Panc1 (cell line): ENCODE results near the gene PDZK1.
"Not testable (repeated sequence)": the region's sequence is repeated elsewhere in the genome, so short reads cannot be mapped to it uniquely, and the experiment has no call there.

Source experiments
- POLR2AphosphoS5 ChIP-seq: IDR thresholded peaks from 2 replicates; pipeline ENCODE4 v1.6.1; 2012; ENCODE audit warnings: mild to moderate bottlenecking, low read depth, low read length, moderate library complexity
- TF ChIP-seq, protein P1 (sequence below): fragments of 450-650 bp; IDR thresholded peaks from 2 replicates; pipeline ENCODE4 v1.5.1; 2017; ENCODE audit warnings: mild to moderate bottlenecking
- TF ChIP-seq, protein P2 (sequence below), 2 experiments: IDR thresholded peaks; 2 replicates each; pipeline ENCODE4 v1.6.1; 2011 to 2012; ENCODE audit warnings: low read depth in 2 of 2, control low read depth in 1 of 2, low read length in 1 of 2, mild to moderate bottlenecking in 1 of 2, moderate library complexity in 1 of 2; ENCODE audit not compliant: insufficient read depth in 1 of 2

DNA sequence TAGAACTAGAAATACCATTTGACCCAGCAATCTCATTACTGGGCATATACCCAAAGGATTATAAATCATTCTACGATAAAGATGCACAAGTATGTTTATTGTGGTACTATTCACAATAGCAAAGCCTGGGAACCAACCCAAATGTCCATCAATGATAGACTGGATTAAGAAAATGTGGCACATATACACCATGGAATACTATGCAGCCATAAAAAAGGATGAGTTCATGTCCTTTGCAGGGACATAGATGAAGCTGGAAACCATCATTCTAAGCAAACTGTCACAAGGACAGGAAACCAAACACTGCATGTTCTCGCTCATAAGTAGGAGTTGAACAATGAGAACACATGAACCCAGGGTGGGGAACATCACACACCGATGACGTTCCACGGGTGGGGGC is 19.0 kb upstream of the PDZK1 start:
- not testable (repeated sequence) for TF ChIP-seq POLR2AphosphoS5
- TF ChIP-seq, protein P1, sequence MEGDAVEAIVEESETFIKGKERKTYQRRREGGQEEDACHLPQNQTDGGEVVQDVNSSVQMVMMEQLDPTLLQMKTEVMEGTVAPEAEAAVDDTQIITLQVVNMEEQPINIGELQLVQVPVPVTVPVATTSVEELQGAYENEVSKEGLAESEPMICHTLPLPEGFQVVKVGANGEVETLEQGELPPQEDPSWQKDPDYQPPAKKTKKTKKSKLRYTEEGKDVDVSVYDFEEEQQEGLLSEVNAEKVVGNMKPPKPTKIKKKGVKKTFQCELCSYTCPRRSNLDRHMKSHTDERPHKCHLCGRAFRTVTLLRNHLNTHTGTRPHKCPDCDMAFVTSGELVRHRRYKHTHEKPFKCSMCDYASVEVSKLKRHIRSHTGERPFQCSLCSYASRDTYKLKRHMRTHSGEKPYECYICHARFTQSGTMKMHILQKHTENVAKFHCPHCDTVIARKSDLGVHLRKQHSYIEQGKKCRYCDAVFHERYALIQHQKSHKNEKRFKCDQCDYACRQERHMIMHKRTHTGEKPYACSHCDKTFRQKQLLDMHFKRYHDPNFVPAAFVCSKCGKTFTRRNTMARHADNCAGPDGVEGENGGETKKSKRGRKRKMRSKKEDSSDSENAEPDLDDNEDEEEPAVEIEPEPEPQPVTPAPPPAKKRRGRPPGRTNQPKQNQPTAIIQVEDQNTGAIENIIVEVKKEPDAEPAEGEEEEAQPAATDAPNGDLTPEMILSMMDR = not testable (repeated sequence)
- TF ChIP-seq, protein P2, sequence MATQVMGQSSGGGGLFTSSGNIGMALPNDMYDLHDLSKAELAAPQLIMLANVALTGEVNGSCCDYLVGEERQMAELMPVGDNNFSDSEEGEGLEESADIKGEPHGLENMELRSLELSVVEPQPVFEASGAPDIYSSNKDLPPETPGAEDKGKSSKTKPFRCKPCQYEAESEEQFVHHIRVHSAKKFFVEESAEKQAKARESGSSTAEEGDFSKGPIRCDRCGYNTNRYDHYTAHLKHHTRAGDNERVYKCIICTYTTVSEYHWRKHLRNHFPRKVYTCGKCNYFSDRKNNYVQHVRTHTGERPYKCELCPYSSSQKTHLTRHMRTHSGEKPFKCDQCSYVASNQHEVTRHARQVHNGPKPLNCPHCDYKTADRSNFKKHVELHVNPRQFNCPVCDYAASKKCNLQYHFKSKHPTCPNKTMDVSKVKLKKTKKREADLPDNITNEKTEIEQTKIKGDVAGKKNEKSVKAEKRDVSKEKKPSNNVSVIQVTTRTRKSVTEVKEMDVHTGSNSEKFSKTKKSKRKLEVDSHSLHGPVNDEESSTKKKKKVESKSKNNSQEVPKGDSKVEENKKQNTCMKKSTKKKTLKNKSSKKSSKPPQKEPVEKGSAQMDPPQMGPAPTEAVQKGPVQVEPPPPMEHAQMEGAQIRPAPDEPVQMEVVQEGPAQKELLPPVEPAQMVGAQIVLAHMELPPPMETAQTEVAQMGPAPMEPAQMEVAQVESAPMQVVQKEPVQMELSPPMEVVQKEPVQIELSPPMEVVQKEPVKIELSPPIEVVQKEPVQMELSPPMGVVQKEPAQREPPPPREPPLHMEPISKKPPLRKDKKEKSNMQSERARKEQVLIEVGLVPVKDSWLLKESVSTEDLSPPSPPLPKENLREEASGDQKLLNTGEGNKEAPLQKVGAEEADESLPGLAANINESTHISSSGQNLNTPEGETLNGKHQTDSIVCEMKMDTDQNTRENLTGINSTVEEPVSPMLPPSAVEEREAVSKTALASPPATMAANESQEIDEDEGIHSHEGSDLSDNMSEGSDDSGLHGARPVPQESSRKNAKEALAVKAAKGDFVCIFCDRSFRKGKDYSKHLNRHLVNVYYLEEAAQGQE (IDR thresholded peaks at IDR 0.05; ENCODE audit: insufficient read depth in 1 of 2, low read depth in 2 of 2, low read length in 1 of 2) = not testable (repeated sequence)
